Mesenchymal stem cell (in vitro differentiated cells and primary cell): ENCODE data around the gene COQ4.

ENCODE experiments used
- DNase-seq: peaks from one replicate; pipeline ENCODE4 v3.0.0-alpha.2; 2013
- H2AFZ ChIP-seq: one replicate; pipeline ENCODE4 v1.6.1; 2013; ENCODE audit warnings: low read depth, mild to moderate bottlenecking, control low read depth, inconsistent platforms, low read length, moderate library complexity
- H2AK5ac ChIP-seq: 2 replicates; pipeline ENCODE4 v1.6.1; 2013; ENCODE audit warnings: low read length, moderate library complexity, mild to moderate bottlenecking, inconsistent platforms; ENCODE audit not compliant: severe bottlenecking
- H2BK120ac ChIP-seq: one replicate; pipeline ENCODE4 v1.6.1; 2013; ENCODE audit warnings: low read depth, mild to moderate bottlenecking, inconsistent platforms, low read length, moderate library complexity
- H2BK12ac ChIP-seq, 2 experiments: one replicate each; pipeline ENCODE4 v1.6.1; 2013; ENCODE audit warnings: inconsistent platforms in 2 of 2, low read length in 2 of 2, mild to moderate bottlenecking in 2 of 2, moderate library complexity in 2 of 2, control low read depth in 1 of 2
- H2BK15ac ChIP-seq: one replicate; pipeline ENCODE4 v1.6.1; 2013; ENCODE audit warnings: mild to moderate bottlenecking, low read depth, inconsistent platforms; ENCODE audit not compliant: poor library complexity, severe bottlenecking
- H2BK5ac ChIP-seq: 2 replicates; pipeline ENCODE4 v1.6.1; 2013; ENCODE audit warnings: low read depth, mild to moderate bottlenecking, low read length, control low read depth, inconsistent platforms; ENCODE audit not compliant: poor library complexity, severe bottlenecking
- H3K14ac ChIP-seq, 2 experiments: one replicate each; pipeline ENCODE4 v1.6.1; 2013; ENCODE audit warnings: inconsistent platforms in 2 of 2, low read length in 2 of 2, control low read depth in 1 of 2, mild to moderate bottlenecking in 1 of 2, moderate library complexity in 1 of 2
- H3K18ac ChIP-seq, 2 experiments: one replicate each; pipeline ENCODE4 v1.6.1; 2013; ENCODE audit warnings: inconsistent platforms in 2 of 2, low read length in 2 of 2, control low read depth in 1 of 2, low read depth in 1 of 2, mild to moderate bottlenecking in 1 of 2
- H3K23ac ChIP-seq, 2 experiments: one replicate each; pipeline ENCODE4 v1.6.1; 2013; ENCODE audit warnings: inconsistent platforms in 2 of 2, low read length in 2 of 2, mild to moderate bottlenecking in 2 of 2, moderate library complexity in 2 of 2, control low read depth in 1 of 2
- H3K27ac ChIP-seq: 2 replicates; pipeline ENCODE4 v1.5.1; 2013; ENCODE audit warnings: mild to moderate bottlenecking, moderate library complexity, low read length, control low read depth, inconsistent platforms; ENCODE audit not compliant: poor library complexity, severe bottlenecking
- H3K27me3 ChIP-seq, 2 experiments: 2 replicates each; pipeline versions ENCODE4 v1.6.1 to v1.7.0; 2013; ENCODE audit warnings: low read length in 2 of 2, mild to moderate bottlenecking in 2 of 2, moderate library complexity in 2 of 2, control low read depth in 1 of 2, inconsistent platforms in 1 of 2; ENCODE audit not compliant: control insufficient read depth in 1 of 2, insufficient read depth in 1 of 2
- H3K36me3 ChIP-seq, 2 experiments: 2 replicates each; pipeline versions ENCODE4 v1.6.1 to v1.7.0; 2013; ENCODE audit warnings: low read length in 2 of 2, control low read depth in 1 of 2, inconsistent platforms in 1 of 2, low read depth in 1 of 2, mild to moderate bottlenecking in 1 of 2; ENCODE audit not compliant: insufficient read depth in 2 of 2, control insufficient read depth in 1 of 2
- H3K4ac ChIP-seq, 2 experiments: one replicate each; pipeline ENCODE4 v1.6.1; 2013; ENCODE audit warnings: inconsistent platforms in 2 of 2, low read length in 2 of 2, mild to moderate bottlenecking in 2 of 2, moderate library complexity in 2 of 2, control low read depth in 1 of 2, low read depth in 1 of 2
- H3K4me1 ChIP-seq: 2 replicates; pipeline ENCODE4 v1.6.1; 2013; ENCODE audit warnings: low read depth, low read length, control low read depth; ENCODE audit not compliant: control insufficient read depth, insufficient read depth
- H3K4me2 ChIP-seq: 2 replicates; pipeline ENCODE4 v1.6.1; 2013; ENCODE audit warnings: low read length, mild to moderate bottlenecking, inconsistent platforms; ENCODE audit not compliant: poor library complexity, severe bottlenecking
- H3K4me3 ChIP-seq, 2 experiments: 2 replicates each; pipeline versions ENCODE4 v1.5.1 to v1.7.0; 2013; ENCODE audit warnings: low read length in 2 of 2, mild to moderate bottlenecking in 2 of 2, control low read depth in 1 of 2, low read depth in 1 of 2; ENCODE audit not compliant: insufficient read depth in 1 of 2
- H3K79me1 ChIP-seq: replicated peaks from 2 replicates; pipeline ENCODE4 v1.6.1; 2013; ENCODE audit warnings: mild to moderate bottlenecking, control low read depth, low read length, inconsistent platforms; ENCODE audit not compliant: poor library complexity, severe bottlenecking
- H3K9ac ChIP-seq: 2 replicates; pipeline ENCODE4 v1.7.0; 2013; ENCODE audit warnings: mild to moderate bottlenecking, low read length, moderate library complexity
- H3K9me3 ChIP-seq: 2 replicates; pipeline ENCODE4 v1.7.0; 2013; ENCODE audit warnings: mild to moderate bottlenecking, low read length; ENCODE audit not compliant: control insufficient read depth
- H4K8ac ChIP-seq: one replicate; pipeline ENCODE4 v1.6.1; 2013; ENCODE audit warnings: inconsistent platforms, mild to moderate bottlenecking, low read length, moderate library complexity
- H4K91ac ChIP-seq: one replicate; pipeline ENCODE4 v1.6.1; 2013; ENCODE audit warnings: mild to moderate bottlenecking, low read length, inconsistent platforms
- WGBS: methylation state at CpG from one replicate; pipeline ENCODE4 v1.1.7; 2013; ENCODE audit warnings: mixed read lengths; 5-methylcytosine and 5-hydroxymethylcytosine counted together

COQ4 gene

DNA sequence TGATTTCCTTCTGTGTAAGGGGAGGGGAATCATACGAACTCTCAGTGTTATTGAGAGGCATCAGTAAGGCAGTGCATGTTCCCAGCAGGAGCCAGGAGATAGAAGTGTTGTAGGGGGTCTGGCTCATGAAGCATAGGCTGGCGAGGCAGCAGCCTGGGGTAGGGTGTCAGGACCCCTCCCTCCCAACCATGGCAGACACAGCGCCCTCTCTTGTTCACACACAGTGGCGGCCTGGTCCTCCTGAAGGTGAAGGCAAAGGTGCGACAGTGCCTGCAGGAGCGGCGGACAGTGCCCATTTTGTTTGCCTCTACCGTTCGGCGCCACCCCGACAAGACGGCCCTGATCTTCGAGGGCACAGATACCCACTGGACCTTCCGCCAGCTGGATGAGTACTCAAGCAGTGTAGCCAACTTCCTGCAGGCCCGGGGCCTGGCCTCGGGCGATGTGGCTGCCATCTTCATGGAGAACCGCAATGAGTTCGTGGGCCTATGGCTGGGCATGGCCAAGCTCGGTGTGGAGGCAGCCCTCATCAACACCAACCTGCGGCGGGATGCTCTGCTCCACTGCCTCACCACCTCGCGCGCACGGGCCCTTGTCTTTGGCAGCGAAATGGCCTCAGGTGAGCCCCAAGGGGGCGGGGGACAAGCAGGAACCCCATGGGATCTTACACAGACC lies 22.4 kb downstream of the COQ4 start:
- no peak overlapping the region for H3K14ac ChIP-seq
- H2BK5ac ChIP-seq: no peak overlapping the region
- H2AFZ ChIP-seq: no peak overlapping the region
- no peaks in the 10 kb centered on the region for H3K9me3 ChIP-seq
- DNase-seq: no peak
- H3K23ac ChIP-seq: no peak overlapping the region
- H3K27me3 ChIP-seq: no peaks in the 10 kb centered on the region
- no peak overlapping the region for H3K27ac ChIP-seq
- H3K79me1 ChIP-seq: peaks cover 23% of the 10 kb centered on the region
- H3K9ac ChIP-seq: no peak overlapping the region
- no peak overlapping the region for H3K4ac ChIP-seq
- H2BK15ac ChIP-seq: no peak overlapping the region
- no peak overlapping the region for H4K8ac ChIP-seq
- 96% methylated on average over 25 of the region's 28 CpGs for whole genome bisulfite sequencing
- H2BK12ac ChIP-seq: no peak overlapping the region
- H3K4me1 ChIP-seq: peaks cover 6% of the 10 kb centered on the region
- H3K4me2 ChIP-seq: no peak overlapping the region
- H3K36me3 ChIP-seq: peaks cover 64 to 70% of the 10 kb centered on the region in 2 experiments
- H2BK120ac ChIP-seq: no peak overlapping the region
- no peak overlapping the region for H2AK5ac ChIP-seq
- no peak overlapping the region for H3K4me3 ChIP-seq
- H4K91ac ChIP-seq: no peak overlapping the region
- H3K18ac ChIP-seq: no peak overlapping the region

DNA sequence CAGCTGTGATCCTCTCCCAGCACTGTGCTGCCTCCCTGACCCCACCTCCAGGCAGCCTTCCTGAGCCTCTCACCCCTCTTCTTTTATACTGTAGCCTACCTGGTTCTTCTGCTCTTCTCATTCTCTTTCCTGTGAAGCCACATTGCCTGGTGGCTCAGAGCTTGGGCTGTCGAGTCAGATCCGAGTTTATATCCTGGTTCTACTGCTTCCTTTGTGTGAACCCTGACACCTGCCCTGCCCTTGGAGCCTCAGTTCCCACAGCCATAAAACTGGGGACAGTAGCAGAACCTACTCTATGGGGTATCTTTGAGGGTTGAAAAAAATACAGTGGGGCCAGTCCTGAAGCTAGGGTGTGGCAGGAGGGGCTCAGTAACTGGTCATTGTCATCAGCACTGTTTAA lies 26.5 kb downstream of the COQ4 start:
- no peak overlapping the region for H3K4ac ChIP-seq
- no peak overlapping the region for H3K27ac ChIP-seq
- no peak overlapping the region for H2BK120ac ChIP-seq
- H3K23ac ChIP-seq: no peak overlapping the region
- H3K18ac ChIP-seq: no peak overlapping the region
- 100% methylated on average over 2 of the region's 2 CpGs for WGBS
- no peaks in the 10 kb centered on the region for H3K4me1 ChIP-seq
- H3K9me3 ChIP-seq: no peaks in the 10 kb centered on the region
- no peak overlapping the region for H4K91ac ChIP-seq
- no peak overlapping the region for H4K8ac ChIP-seq
- H3K9ac ChIP-seq: no peak overlapping the region
- no peak overlapping the region for H2AFZ ChIP-seq
- H3K4me3 ChIP-seq: no peak overlapping the region
- no peaks in the 10 kb centered on the region for H3K27me3 ChIP-seq
- H2BK15ac ChIP-seq: no peak overlapping the region
- H2BK12ac ChIP-seq: no peak overlapping the region
- H3K4me2 ChIP-seq: no peak overlapping the region
- peaks cover 73 to 75% of the 10 kb centered on the region in 2 experiments for H3K36me3 ChIP-seq
- DNase-seq: no peak
- no peak overlapping the region for H3K14ac ChIP-seq
- no peak overlapping the region for H2BK5ac ChIP-seq
- H3K79me1 ChIP-seq: peaks cover 5% of the 10 kb centered on the region
- no peak overlapping the region for H2AK5ac ChIP-seq

DNA sequence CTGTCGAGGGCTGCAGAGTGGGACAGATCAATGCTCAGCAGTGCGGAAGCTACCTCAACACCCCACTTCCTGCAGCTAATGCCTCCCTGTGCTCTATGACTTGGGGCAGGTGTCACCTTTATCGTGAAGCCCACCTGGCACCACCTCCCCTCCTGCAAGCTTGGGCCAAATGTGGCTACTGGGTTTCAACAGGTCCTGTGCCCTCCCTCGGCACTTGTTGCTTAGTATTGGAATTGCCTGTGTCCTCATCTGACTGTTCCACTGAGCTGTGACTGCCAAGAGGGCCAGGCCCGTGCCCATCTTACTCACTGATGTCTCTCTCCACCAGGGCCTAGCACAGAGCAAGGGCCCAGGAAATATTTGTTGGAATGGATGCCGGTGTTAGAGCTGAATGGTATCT lies 27.1 kb downstream of the COQ4 start:
- H2AK5ac ChIP-seq: no peak overlapping the region
- no peak overlapping the region for H4K8ac ChIP-seq
- H2BK5ac ChIP-seq: no peak overlapping the region
- no peak overlapping the region for H3K18ac ChIP-seq
- no peak overlapping the region for H3K4ac ChIP-seq
- no peaks in the 10 kb centered on the region for H3K9me3 ChIP-seq
- no peaks in the 10 kb centered on the region for H3K4me1 ChIP-seq
- no peak for DNase-seq
- 98% methylated on average over 6 of the region's 6 CpGs for WGBS
- H3K9ac ChIP-seq: no peak overlapping the region
- no peaks in the 10 kb centered on the region for H3K27me3 ChIP-seq
- no peak overlapping the region for H2BK12ac ChIP-seq
- H2AFZ ChIP-seq: no peak overlapping the region
- peaks cover 5% of the 10 kb centered on the region for H3K79me1 ChIP-seq
- no peak overlapping the region for H3K23ac ChIP-seq
- no peak overlapping the region for H2BK15ac ChIP-seq
- peaks cover 71 to 73% of the 10 kb centered on the region in 2 experiments for H3K36me3 ChIP-seq
- H2BK120ac ChIP-seq: no peak overlapping the region
- H4K91ac ChIP-seq: no peak overlapping the region
- no peak overlapping the region for H3K4me2 ChIP-seq
- H3K4me3 ChIP-seq: no peak overlapping the region
- no peak overlapping the region for H3K14ac ChIP-seq
- no peak overlapping the region for H3K27ac ChIP-seq

DNA sequence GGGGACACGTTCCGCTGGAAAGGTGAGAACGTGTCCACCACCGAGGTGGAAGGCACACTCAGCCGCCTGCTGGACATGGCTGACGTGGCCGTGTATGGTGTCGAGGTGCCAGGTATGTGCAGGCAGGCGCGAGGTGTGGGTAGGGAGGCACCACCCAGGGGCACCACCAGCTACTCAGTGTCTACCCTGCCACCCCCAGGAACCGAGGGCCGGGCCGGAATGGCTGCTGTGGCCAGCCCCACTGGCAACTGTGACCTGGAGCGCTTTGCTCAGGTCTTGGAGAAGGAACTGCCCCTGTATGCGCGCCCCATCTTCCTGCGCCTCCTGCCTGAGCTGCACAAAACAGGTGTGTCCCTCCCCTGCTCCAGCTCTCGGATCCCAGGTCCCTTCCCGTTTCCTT lies 32.8 kb downstream of the COQ4 start:
- 97% methylated on average over 19 of the region's 19 CpGs for WGBS
- no peak overlapping the region for H2AFZ ChIP-seq
- no peak overlapping the region for H4K8ac ChIP-seq
- H3K4me1 ChIP-seq: no peaks in the 10 kb centered on the region
- H3K4me3 ChIP-seq: no peak overlapping the region
- no peak overlapping the region for H2BK12ac ChIP-seq
- H3K79me1 ChIP-seq: no peaks in the 10 kb centered on the region
- no peak overlapping the region for H3K14ac ChIP-seq
- H3K9ac ChIP-seq: no peak overlapping the region
- no peak overlapping the region for H3K4me2 ChIP-seq
- no peak overlapping the region for H2BK15ac ChIP-seq
- H3K27me3 ChIP-seq: no peaks in the 10 kb centered on the region
- no peak overlapping the region for H2BK120ac ChIP-seq
- no peak overlapping the region for H2AK5ac ChIP-seq
- no peak overlapping the region for H3K23ac ChIP-seq
- no peak overlapping the region for H3K18ac ChIP-seq
- no peak for DNase-seq
- no peaks in the 10 kb centered on the region for H3K9me3 ChIP-seq
- H4K91ac ChIP-seq: peak overlapping the region; percentile 28
- no peak overlapping the region for H2BK5ac ChIP-seq
- no peak overlapping the region for H3K27ac ChIP-seq
- H3K4ac ChIP-seq: no peak overlapping the region
- H3K36me3 ChIP-seq: peaks cover 43 to 61% of the 10 kb centered on the region in 2 experiments
